Parathyroid adenoma (tissue), 2 donors: ENCODE data around the gene ISY1.
"Not testable (repeated sequence)": the region's sequence is repeated elsewhere in the genome, so short reads cannot be mapped to it uniquely, and the experiment has no call there.

Experiments used
- H2AFZ ChIP-seq: fragments of 300-600 bp; sonication (generic); one replicate; pipeline ENCODE4 v1.7.0; 2017; ENCODE audit warnings: antibody characterized with exemption, mild to moderate bottlenecking
- H3K27ac ChIP-seq: fragments of 300-600 bp; sonication (generic); one replicate; pipeline ENCODE4 v1.7.0; 2017
- H3K27me3 ChIP-seq: fragments of 300-600 bp; sonication (generic); one replicate; pipeline ENCODE4 v1.7.0; 2017; ENCODE audit warnings: low read length; ENCODE audit not compliant: control insufficient read depth, insufficient read depth
- H3K36me3 ChIP-seq: fragments of 300-600 bp; sonication (generic); one replicate; pipeline ENCODE4 v1.7.0; 2017; ENCODE audit warnings: low read length; ENCODE audit not compliant: control insufficient read depth, insufficient read depth
- H3K4me1 ChIP-seq: fragments of 300-600 bp; sonication (generic); one replicate; pipeline ENCODE4 v1.7.0; 2017; ENCODE audit warnings: control low read depth
- H3K4me2 ChIP-seq: fragments of 300-600 bp; sonication (generic); one replicate; pipeline ENCODE4 v1.7.0; 2017; ENCODE audit warnings: low read length
- H3K4me3 ChIP-seq: fragments of 300-600 bp; sonication (generic); one replicate; pipeline ENCODE4 v1.7.0; 2017; ENCODE audit warnings: low read depth, low read length
- H3K79me2 ChIP-seq: fragments of 300-600 bp; sonication (generic); one replicate; pipeline ENCODE4 v1.7.0; 2017; ENCODE audit warnings: control low read depth
- H3K9ac ChIP-seq: fragments of 300-600 bp; sonication (generic); one replicate; pipeline ENCODE4 v1.7.0; 2017; ENCODE audit warnings: mild to moderate bottlenecking
- H3K9me3 ChIP-seq: fragments of 300-600 bp; sonication (generic); one replicate; pipeline ENCODE4 v1.7.0; 2017; ENCODE audit warnings: low read length; ENCODE audit not compliant: control insufficient read depth
- TF ChIP-seq, protein P1 (sequence below): fragments of 300-600 bp; sonication (generic); IDR thresholded peaks from one replicate; pipeline ENCODE4 v1.7.0; 2017; ENCODE audit warnings: antibody characterized with exemption, mild to moderate bottlenecking
- donor health status: primary hyperparathyroidism.

ISY1 gene

GRCh38 chr3:129161860-129162271 lies 1.0 kb upstream of the ISY1 start:
- Histone ChIP-seq H3K27me3 (no peaks in the 10 kb centered on the region), H3K4me2 (peak overlapping the region; percentile 87), H3K9me3 (no peaks in the 10 kb centered on the region), H3K79me2 (peaks cover 15% of the 10 kb centered on the region), H3K4me3 (peak overlapping the region; percentile 78), H2AFZ (peak overlapping the region; percentile 88), H3K27ac (peak overlapping the region; percentile 93), H3K4me1 (peaks cover 9% of the 10 kb centered on the region), H3K36me3 (no peaks in the 10 kb centered on the region), H3K9ac (no peak overlapping the region)
- TF ChIP-seq, protein P1, sequence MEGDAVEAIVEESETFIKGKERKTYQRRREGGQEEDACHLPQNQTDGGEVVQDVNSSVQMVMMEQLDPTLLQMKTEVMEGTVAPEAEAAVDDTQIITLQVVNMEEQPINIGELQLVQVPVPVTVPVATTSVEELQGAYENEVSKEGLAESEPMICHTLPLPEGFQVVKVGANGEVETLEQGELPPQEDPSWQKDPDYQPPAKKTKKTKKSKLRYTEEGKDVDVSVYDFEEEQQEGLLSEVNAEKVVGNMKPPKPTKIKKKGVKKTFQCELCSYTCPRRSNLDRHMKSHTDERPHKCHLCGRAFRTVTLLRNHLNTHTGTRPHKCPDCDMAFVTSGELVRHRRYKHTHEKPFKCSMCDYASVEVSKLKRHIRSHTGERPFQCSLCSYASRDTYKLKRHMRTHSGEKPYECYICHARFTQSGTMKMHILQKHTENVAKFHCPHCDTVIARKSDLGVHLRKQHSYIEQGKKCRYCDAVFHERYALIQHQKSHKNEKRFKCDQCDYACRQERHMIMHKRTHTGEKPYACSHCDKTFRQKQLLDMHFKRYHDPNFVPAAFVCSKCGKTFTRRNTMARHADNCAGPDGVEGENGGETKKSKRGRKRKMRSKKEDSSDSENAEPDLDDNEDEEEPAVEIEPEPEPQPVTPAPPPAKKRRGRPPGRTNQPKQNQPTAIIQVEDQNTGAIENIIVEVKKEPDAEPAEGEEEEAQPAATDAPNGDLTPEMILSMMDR = no peak

DNA sequence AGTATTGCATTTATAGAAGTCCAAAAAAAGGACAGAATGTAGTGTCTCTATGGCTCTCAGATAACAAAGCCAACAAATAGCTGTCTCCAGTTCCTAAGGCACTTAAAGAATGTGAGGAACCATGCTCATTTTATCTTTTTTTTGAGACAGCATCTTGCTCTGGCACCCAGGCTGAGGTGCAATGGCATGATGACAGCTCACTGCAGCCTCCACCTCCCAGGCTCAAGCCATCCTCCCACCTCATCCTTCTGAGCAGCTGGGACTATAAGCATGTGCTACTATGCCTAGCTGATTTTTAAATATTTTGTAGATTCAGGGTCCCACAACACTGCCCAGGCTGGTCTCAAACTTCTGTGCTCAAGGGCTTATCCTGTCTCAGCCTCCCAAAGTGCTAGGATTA lies 16.1 kb downstream of the ISY1 start:
- H3K36me3 ChIP-seq = no peaks in the 10 kb centered on the region
- H3K9me3 ChIP-seq = no peaks in the 10 kb centered on the region
- TF ChIP-seq, protein P1 = no peak
- no peak overlapping the region for H2AFZ ChIP-seq
- no peaks in the 10 kb centered on the region for H3K4me1 ChIP-seq
- H3K27ac ChIP-seq = no peak overlapping the region
- H3K27me3 ChIP-seq = no peaks in the 10 kb centered on the region
- no peak overlapping the region for H3K9ac ChIP-seq
- no peaks in the 10 kb centered on the region for H3K79me2 ChIP-seq
- H3K4me2 ChIP-seq = no peak overlapping the region
- no peak overlapping the region for H3K4me3 ChIP-seq

DNA sequence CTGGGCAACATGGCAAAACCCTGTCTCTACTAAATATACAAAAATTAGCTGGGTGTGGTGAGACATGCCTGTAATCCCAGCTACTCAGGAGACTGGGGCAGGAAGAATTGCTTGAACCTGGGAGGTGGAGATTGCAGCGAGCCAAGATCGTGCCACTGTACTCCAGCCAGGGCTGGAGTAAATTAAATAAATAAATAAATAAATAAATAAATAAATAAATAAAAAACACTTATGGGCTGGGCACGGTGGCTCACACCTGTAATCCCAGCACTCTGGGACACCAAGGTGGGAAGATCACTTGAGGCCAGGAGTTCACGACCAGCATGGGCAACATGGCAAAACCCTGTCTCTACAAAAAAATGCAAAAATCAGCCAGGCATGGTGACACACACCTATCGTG lies 19.9 kb downstream of the ISY1 start:
- H3K27ac ChIP-seq, H3K27me3 ChIP-seq, H3K79me2 ChIP-seq, H3K4me3 ChIP-seq, H3K9me3 ChIP-seq, H3K4me1 ChIP-seq, H3K4me2 ChIP-seq, H2AFZ ChIP-seq, H3K36me3 ChIP-seq, H3K9ac ChIP-seq: not testable (repeated sequence)

DNA sequence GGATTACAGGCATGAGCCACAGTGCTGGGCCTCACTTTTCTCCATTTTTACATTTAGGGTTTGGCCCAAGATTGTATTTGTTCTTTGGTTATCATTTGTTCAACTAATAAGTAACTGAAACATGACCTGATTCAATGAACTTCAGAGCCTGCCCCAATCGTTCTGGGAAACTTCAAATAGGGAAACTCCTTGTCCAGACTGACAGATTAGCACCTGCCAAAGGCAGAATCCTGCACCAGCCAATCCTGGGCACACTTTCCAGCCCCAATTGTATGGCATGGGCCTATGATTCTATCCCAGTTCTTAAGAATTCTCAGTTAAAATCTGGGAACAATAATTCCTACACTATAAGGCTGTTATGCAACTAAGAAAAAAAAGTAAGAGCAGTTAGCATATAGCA lies 21.0 kb downstream of the ISY1 start:
- Histone ChIP-seq H3K9me3 (no peaks in the 10 kb centered on the region), H3K4me1 (no peaks in the 10 kb centered on the region), H3K36me3 (no peaks in the 10 kb centered on the region), H3K4me3 (no peak overlapping the region), H3K27ac (no peak overlapping the region), H2AFZ (no peak overlapping the region), H3K27me3 (no peaks in the 10 kb centered on the region), H3K4me2 (no peak overlapping the region), H3K9ac (no peak overlapping the region), H3K79me2 (no peaks in the 10 kb centered on the region)
- TF ChIP-seq, protein P1 = no peak

- not testable (repeated sequence) for H3K9ac ChIP-seq, H3K36me3 ChIP-seq, H2AFZ ChIP-seq, H3K4me2 ChIP-seq, H3K27ac ChIP-seq, H3K9me3 ChIP-seq, H3K79me2 ChIP-seq, H3K4me1 ChIP-seq, H3K27me3 ChIP-seq, H3K4me3 ChIP-seq
Observed at GRCh38 chr3:129136275-129136674, 24.6 kb downstream of the ISY1 start.

DNA sequence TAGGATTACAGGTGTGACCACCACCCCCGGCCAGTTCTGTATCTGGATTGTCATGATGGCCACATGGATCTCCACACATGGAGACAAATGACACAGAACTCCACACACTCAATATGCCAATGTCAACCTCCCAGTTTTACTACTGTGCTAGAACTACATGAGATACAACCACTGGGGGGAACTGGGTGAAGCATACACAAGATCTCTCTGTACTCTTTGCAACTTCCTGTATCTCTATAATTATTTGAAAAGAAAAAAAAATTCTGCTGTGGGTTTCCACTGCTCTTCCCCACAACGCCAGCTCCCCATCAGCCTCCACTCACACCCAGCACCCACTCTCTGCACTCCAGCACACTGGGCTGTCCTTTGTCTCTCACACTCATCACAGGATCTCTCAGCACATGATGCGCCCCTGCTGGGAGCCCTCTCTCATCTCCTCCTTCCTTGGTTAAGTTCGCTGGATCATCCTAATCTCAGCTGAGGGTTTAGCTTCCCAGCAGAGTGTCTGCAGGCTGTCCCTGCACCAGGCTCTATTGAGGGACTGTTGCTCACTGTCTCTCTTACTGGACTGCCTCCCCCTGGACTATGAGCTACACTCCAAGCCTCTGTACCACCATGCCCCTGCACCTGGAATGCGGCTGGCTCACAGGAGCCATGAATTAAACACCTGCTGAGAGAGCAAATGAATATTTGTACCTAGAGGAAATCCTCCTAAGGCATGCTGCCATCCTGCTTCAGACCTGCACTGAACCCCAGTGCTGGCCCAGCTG lies 28.6 kb downstream of the ISY1 start:
- H3K4me3 ChIP-seq = no peak overlapping the region
- no peak overlapping the region for H3K9ac ChIP-seq
- no peak overlapping the region for H3K4me2 ChIP-seq
- H3K27me3 ChIP-seq = no peaks in the 10 kb centered on the region
- TF ChIP-seq, protein P1 = no peak
- no peak overlapping the region for H2AFZ ChIP-seq
- H3K27ac ChIP-seq = no peak overlapping the region
- no peaks in the 10 kb centered on the region for H3K79me2 ChIP-seq
- no peaks in the 10 kb centered on the region for H3K9me3 ChIP-seq
- H3K36me3 ChIP-seq = no peaks in the 10 kb centered on the region
- H3K4me1 ChIP-seq = no peaks in the 10 kb centered on the region
